Omental fat pad (tissue), 4 donors: ENCODE results near the gene GALNT15. TPM values are rescaled to one million over a fixed set of nuclear protein-coding genes. Genes with fewer than 3 reads are reported as not detected.

Experiments
- ATAC-seq: fragments of 150-250 bp; one replicate; pipeline ENCODE4 v1.9.1; 2016; ENCODE audit warnings: mild to moderate bottlenecking, moderate library complexity; ENCODE audit not compliant: low FRiP score
- DNase-seq: peaks from one replicate; pipeline ENCODE4 v3.0.0-alpha.2; 2019; ENCODE audit warnings: low spot score
- total RNA-seq, 4 donors: library from RNA; depleted of rRNA; stranded (reverse); fragments of >200 nt; gene quantifications; one replicate each; pipeline ENCODE4 v1.1.0, GENCODE V29; 2016
- TF ChIP-seq, protein P1 (sequence below), 3 donors: fragments of 450-650 bp; IDR thresholded peaks; one replicate each; pipeline ENCODE4 v1.5.1; 2016 to 2017; ENCODE audit warnings: antibody characterized with exemption in 3 of 3, mild to moderate bottlenecking in 3 of 3, moderate library complexity in 2 of 3

GALNT15 gene
- total RNA-seq, 4 donors from 2014 or later: 135 to 717 (median 384) TPM

DNA sequence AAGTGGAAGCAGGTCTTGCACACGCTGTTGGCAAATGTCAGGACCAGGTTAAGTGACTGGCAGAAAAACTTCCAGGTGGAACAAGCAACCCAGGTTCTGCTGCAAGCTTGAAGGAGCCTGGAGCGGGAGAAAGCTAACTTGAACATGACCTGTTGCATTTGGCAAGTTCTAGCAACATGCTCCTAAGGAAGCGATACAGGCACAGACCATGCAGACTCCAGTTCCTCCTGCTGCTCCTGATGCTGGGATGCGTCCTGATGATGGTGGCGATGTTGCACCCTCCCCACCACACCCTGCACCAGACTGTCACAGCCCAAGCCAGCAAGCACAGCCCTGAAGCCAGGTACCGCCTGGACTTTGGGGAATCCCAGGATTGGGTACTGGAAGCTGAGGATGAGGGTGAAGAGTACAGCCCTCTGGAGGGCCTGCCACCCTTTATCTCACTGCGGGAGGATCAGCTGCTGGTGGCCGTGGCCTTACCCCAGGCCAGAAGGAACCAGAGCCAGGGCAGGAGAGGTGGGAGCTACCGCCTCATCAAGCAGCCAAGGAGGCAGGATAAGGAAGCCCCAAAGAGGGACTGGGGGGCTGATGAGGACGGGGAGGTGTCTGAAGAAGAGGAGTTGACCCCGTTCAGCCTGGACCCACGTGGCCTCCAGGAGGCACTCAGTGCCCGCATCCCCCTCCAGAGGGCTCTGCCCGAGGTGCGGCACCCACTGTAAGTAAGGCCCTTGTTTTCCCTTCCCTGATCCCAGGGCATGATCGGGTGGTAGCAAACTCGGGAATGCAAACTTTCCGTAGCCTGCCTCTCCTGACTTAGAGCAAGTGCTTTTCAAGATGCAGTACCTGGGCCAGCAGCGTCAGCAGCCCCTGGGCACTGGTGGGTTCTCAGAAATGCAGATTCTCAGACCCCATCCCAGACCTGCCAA lies 759 bp downstream of the GALNT15 start:
- TF ChIP-seq, protein P1, sequence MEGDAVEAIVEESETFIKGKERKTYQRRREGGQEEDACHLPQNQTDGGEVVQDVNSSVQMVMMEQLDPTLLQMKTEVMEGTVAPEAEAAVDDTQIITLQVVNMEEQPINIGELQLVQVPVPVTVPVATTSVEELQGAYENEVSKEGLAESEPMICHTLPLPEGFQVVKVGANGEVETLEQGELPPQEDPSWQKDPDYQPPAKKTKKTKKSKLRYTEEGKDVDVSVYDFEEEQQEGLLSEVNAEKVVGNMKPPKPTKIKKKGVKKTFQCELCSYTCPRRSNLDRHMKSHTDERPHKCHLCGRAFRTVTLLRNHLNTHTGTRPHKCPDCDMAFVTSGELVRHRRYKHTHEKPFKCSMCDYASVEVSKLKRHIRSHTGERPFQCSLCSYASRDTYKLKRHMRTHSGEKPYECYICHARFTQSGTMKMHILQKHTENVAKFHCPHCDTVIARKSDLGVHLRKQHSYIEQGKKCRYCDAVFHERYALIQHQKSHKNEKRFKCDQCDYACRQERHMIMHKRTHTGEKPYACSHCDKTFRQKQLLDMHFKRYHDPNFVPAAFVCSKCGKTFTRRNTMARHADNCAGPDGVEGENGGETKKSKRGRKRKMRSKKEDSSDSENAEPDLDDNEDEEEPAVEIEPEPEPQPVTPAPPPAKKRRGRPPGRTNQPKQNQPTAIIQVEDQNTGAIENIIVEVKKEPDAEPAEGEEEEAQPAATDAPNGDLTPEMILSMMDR (IDR thresholded peaks at IDR 0.05): no peak
- ATAC-seq (peak; percentile 30), DNase-seq (no peak)

DNA sequence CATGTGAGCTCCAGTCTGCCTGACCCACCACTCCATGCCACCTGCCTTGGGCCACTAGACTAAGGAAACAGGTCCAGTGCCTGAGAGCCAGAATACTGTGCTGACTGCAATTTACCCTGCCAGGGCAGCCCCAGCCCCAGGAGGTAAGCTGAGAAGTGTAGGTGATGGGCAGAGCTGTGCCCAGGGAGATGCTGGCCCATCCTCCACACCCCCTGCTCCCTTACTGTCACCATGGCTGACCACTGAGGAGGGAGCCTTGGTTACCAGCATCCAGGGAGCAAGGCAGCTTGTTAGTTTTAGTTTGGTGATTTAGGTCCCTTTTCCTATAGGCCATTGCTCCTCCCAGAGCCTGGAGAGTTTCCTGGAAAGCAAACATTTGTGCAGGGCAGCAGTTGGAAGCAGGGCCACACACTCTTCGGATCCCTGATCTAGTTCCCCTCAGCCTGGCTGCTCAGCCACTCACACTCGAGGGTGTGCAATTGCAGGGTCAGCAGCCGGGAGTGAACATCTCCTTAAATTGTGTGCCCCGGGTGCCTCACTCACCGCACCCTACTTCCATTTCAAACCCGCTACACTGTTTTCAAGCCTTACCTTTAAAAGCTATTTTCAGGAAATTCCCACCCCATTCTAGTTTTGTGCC lies 2.0 kb downstream of the GALNT15 start:
- DNase-seq: no peak
- TF ChIP-seq, protein P1 (IDR thresholded peaks at IDR 0.05): no peak
- no peak for ATAC-seq

DNA sequence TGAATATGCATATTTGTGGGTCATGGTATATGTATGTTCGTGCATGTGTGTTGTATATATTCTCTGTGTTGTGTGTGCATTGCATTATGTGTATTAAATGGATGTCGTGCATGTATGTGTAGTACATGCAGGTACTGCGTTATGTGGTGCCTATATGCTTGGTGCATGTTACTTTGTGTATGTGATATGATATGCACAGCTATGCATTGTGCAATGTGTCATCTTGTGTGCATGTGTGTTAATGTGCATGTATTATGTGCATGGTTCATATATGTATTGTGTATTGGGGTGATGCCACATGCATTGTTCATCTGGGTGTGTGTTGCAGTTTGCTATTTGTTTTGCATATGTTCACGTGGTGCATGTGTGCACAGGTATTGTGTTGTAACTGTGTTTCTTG lies 2.9 kb downstream of the GALNT15 start:
- no peak for DNase-seq
- ATAC-seq: no peak
- TF ChIP-seq, protein P1 (IDR thresholded peaks at IDR 0.05): no peak

DNA sequence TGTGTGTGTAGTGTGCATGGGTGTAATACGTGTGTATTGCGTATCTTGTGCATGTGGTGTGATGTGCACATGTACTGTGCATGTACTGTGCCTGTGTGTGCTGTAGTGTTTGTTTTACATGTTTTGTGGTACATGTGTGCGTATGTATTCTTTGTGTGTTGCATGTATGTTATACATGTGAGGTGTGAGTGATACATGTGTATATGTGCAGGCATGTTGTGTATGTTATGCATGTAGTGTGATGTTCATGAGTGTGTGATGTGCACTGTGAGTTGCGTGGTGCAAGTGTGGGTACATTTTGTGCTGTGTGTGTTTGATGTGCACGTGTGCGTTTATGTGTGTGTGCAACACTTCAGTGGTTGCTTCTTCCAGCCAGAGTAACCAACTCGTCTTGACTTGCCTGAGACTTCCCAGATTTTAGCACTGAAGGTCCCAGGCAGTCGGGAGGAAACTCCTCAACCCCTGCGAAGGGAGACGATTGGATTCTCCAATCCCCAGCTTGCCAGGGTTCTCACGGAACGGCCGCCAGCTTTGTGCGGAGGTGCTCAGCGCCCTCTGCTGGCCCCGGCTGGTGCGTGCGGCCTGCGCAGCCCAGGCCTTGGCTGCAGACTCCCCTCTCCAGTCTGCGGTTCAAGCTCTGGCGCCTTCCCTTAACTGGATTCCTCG lies 3.6 kb downstream of the GALNT15 start:
- ATAC-seq (peak; percentile 52), DNase-seq (peak; percentile 60)
- TF ChIP-seq, protein P1 (IDR thresholded peaks at IDR 0.05): peak in 2 of 3 donors; percentile 43 to 84

DNA sequence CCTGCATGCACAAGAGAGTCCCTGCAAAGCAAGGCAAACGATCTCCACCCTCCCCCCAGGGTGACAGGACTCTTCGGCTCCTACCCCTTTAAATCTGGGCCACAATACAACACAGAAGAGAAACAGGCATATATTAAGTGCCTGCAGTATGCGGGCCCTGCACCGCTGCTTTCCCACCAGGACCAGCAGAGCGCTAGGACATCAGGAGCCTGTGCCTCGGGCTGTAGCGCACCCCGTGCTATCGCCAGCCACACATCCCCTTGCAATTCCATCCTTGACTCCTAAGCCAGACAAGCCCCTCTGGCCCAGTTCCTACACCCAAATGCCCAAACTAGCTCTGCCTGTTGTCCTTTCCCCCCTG lies 4.1 kb downstream of the GALNT15 start:
- no peak for ATAC-seq
- DNase-seq: no peak
- TF ChIP-seq, protein P1 (IDR thresholded peaks at IDR 0.05): no peak

DNA sequence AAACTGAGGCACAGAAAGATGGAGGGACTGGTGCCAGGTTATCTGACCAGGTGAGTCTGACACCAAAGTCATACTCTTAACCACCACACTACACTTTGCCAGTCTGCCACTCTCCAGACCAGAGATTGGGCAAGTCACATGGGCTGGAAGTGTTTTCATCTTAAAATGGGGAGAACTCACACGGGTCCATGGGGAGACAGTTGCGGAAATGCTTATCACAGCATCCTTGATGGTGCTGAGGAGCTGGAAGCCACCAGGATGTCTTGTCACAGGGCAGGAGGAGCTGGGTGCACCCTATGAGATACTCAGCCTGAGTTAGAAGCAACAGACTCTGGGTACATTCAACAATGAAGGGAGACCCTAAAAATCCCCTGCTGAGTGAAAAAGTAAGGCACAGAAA lies 4.8 kb downstream of the GALNT15 start:
- no peak for DNase-seq
- ATAC-seq: no peak
- TF ChIP-seq, protein P1 (IDR thresholded peaks at IDR 0.05): no peak
